ENCODE results near the gene CCDC134.

Gene CCDC134

GRCh38 chr22:41875531-41876270 lies 75.2 kb downstream of the CCDC134 start:
- in situ Hi-C loops (cut with MboI; ENCODE audit: low sequenced_read_pairs): no loop called here

Measured in HL-60/S4 (cell line).